AG09319 (cell line): ENCODE data around the gene RIT2.

ENCODE experiments used
- DNase-seq: peaks from one replicate; pipeline ENCODE4 v3.0.0-alpha.2; 2010; ENCODE audit warnings: low read depth; ENCODE audit errors: extremely low read depth
- CTCF ChIP-seq: IDR thresholded peaks from 2 replicates; pipeline ENCODE4 v1.5.1; 2011; ENCODE audit warnings: low read depth, mild to moderate bottlenecking, inconsistent platforms, low read length, moderate library complexity

The RIT2 gene

GRCh38 chr18:43013486-43013885 lies 102.0 kb downstream of the RIT2 start:
- TF ChIP-seq CTCF: no peak
- no peak for DNase-seq

DNA sequence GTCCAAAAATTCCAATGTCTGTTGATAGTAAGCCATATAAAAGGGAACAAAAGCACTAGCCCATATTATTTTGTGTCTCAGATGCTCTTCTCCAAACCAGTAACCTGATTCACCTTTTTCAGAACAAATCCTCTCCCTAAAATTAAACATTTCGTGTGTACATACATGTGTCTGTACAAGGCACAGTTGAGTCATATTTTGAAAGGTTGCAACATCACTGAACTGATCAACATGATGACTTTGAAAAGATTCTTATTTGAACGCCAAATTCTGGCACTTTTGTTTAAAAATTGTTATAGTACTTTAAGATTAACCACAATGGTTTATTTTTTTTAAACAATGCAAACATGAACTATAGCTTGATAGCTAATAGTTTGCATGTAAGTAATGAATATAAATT lies 102.5 kb downstream of the RIT2 start:
- no peak for DNase-seq
- TF ChIP-seq CTCF: no peak

DNA sequence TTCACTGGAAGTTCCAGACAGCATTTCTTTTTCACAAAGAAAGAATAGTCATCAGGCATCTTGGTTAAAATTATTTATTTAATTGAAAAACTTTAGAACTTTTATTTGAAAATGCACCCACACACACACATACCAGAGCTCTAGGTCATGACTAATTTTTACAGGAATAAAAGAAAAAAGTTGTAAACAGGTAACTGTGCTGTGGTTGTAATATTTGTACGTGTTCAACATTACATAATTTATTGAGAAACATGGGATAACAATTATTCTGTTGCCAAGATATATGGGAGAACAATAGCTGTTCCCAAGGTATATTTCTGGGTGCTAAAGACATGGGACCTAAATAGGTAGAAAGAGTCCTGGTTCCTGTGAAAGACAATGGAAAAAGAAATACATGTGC lies 104.9 kb downstream of the RIT2 start:
- DNase-seq: no peak
- no peak for TF ChIP-seq CTCF

GRCh38 chr18:43009674-43010073 lies 105.8 kb downstream of the RIT2 start:
- DNase-seq: no peak
- no peak for TF ChIP-seq CTCF

GRCh38 chr18:43007365-43007764 lies 108.1 kb downstream of the RIT2 start:
- DNase-seq: no peak
- no peak for TF ChIP-seq CTCF

DNA sequence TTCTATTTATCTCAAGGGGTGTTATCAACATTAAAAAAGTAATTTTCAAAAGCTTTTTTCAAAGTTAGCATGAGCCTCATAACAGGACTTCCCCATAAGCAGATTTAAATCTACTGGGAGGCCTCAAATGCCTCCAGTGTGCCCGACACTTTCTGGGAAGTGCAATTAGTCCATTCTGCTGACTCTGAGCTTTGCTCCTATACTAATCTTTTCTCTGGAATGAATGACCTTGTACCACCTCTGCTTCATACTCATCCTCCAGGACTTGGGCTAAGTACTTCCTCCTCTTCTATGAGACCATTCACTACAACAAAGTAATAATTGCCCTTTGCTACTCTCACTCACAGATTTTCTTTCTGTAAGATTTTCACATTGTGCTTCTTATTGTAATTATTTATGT lies 111.1 kb downstream of the RIT2 start:
- TF ChIP-seq CTCF: no peak

GRCh38 chr18:43001821-43002220 lies 113.7 kb downstream of the RIT2 start:
- no peak for TF ChIP-seq CTCF
- no peak for DNase-seq

More for the DNA sequence above, 111.1 kb downstream of the RIT2 start:
- DNase-seq: no peak
